Right renal pelvis (tissue), 4 donors: ENCODE results near the gene OR4C13. TPM values are rescaled to one million over a fixed set of nuclear protein-coding genes. Genes with fewer than 3 reads are reported as not detected.
"Not testable (repeated sequence)": the region's sequence is repeated elsewhere in the genome, so short reads cannot be mapped to it uniquely, and the experiment has no call there.

Source experiments
- DNase-seq, 4 donors: peaks; one replicate each; pipeline ENCODE4 v3.0.0-alpha.2; 2013; ENCODE audit warnings: low read depth in 4 of 4, low spot score in 3 of 4, missing footprints in 1 of 4
- polyA plus RNA-seq, 4 donors: library from polyadenylated mRNA; unstranded; fragments of 120-200 nt; gene quantifications; one replicate each; pipeline ENCODE4 v1.2.1, GENCODE V29; 2013; ENCODE audit not compliant: insufficient read length in 4 of 4

Gene OR4C13
- polyA plus RNA-seq, result not detected

DNA sequence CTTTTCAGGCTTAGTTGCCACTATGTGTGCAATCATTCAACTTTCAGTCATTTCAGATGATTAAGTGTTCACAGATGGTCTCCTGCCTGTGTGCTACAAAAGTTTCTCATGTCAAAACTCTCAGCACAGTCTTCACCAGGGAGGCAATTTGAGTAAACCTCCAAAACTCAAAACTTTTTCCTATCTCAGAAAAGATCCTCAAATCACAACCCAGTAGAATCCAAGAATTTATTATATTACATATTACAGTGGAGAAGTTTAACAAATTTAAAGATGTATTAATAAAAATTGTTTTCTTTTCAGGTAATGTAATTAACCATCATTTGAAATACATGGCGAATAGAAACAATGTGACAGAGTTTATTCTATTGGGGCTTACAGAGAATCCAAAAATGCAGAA, at the start of gene OR4C13:
Gene OR4C13 (plus strand): TSS at position 301 of the 400 bp plus-strand sequence. CDS start 32 bp downstream, at position 333.
- no peak for DNase-seq

DNA sequence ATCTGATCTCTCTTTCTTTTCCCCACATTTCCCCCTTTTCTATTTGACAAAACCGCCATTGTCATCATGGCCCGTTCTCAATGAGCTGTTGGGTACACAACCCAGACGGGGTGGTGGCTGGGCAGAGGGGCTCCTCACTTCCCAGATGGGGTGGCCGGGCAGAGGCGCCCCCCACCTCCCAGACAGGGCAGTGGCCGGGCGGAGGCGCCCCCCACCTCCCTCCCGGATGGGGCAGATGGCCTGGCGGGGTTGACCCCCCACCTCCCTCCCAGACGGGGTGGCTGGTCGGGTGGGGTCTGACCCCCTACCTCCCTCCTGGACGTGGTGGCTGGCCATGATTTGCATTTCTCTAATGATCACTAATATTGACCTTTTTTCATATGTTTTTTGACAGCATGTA, 40.7 kb upstream of the OR4C13 start:
- not testable (repeated sequence) for DNase-seq

DNA sequence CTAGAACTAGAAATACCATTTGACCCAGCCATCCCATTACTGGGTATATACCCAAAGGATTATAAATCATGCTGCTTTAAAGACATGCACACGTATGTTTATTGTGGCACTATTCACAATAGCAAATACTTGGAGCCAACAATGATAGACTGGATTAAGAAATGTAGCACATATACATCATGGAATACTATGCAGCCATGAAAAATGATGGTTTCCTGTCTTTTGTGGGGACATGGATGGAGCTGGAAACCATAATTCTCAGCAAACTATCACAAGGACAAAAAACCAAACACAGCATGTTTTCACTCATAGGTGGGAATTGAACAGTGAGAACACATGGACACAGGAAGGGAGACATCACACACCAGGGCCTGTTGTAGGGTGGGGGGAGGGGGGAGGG, 3.5 kb upstream of the OR4C13 start:
- DNase-seq, result not testable (repeated sequence)

DNA sequence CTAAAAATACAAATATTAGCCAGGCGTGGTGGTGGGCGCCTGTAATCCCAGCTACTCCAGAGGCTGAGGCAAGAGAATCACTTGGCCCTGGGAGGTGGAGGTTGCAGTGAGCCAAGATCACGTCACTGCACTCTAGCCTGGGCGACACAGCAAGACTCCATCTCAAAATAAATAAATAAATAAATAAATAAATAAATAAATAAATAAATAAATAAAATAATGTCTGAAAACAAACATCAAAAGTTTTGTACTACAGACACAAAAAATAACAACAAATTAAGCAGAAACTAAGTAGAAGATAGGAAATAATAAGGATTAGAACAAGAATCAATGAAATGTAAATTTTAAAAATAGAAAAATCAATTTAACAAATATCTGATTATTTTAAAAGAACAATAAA, 21.2 kb downstream of the OR4C13 start:
- not testable (repeated sequence) for DNase-seq

DNA sequence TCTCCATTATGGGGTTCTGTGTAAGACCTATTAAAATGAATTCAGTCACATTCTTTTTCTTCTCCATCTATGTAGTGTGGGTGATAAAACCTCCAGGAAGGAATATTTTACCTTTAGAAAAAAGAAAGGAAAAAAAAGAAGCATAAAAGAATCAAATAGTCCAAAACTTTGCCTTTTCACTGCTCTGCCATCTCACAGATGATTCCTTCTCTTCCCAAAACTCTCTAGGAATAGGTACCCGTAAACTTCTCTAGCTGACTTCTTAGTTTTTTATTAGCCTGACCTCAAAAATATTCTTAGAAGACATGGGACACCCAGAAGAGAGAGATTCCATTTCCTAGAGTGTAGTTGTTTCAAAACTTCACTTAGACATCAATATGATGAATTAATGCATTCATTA, 30.2 kb downstream of the OR4C13 start, which contains the start of gene OR4C12:
Gene OR4C12 (minus strand): TSS at position 101 of the 400 bp plus-strand sequence. CDS start 34 bp downstream, at position 67.
- not testable (repeated sequence) for DNase-seq

DNA sequence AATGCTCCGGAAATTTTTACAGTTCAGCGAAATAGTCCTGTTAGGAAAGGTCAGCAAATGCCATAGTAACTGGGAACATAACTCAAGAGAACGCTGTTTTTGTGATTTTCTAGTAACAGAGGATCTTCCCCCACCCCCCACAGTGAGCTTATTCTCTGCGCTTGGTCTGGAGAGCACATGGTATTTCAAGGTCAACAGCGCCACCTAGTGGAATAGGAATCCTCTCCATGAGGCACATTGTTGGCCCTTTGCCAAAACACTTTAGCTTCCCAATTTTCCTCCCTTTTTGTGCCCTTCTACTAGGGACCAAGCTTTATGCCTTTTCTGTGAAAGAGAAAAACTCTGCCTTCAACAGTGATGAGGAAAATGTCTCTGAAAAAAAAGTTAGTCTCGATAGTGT, 43.4 kb downstream of the OR4C13 start:
- no peak for DNase-seq

Other genes starting within 250 kb of the OR4C13 start
- gene OR4C12, start 30.1 kb downstream of the OR4C13 start, polyA plus RNA-seq, result not detected
- not detected for gene OR4C45, start 80.5 kb downstream of the OR4C13 start, polyA plus RNA-seq